Cardiac septum (tissue), 1 donor: Measurements from ENCODE around the gene SGMS1. TPM values are rescaled to one million over a fixed set of nuclear protein-coding genes. Genes with fewer than 3 reads are reported as not detected.
A peak's percentile ranks its signal among the peaks of the same experiment; 100 is the strongest.

Source experiments
- DNase-seq: peaks from one replicate; pipeline ENCODE4 v3.0.0-alpha.2; 2020; ENCODE audit warnings: low spot score
- intact Hi-C: fragments of 100-400 bp; cut with DNase I; formaldehyde crosslinking; loops from one replicate; pipeline ENCODE4 v1.14.0; 2022
- total RNA-seq: library from RNA; stranded (reverse); fragmentation: NEBNext Ultra II Directional; extraction: Animal tissue kit (Norgen Biotek cat#: 25700); gene quantifications from one replicate; pipeline ENCODE4 v1.2.1, GENCODE V29; 2021
- donor health status: DM: no; HTN: no; CAD: no.

SGMS1 gene
- total RNA-seq, 1 donor from 2014 or later: 24.3 TPM

DNA sequence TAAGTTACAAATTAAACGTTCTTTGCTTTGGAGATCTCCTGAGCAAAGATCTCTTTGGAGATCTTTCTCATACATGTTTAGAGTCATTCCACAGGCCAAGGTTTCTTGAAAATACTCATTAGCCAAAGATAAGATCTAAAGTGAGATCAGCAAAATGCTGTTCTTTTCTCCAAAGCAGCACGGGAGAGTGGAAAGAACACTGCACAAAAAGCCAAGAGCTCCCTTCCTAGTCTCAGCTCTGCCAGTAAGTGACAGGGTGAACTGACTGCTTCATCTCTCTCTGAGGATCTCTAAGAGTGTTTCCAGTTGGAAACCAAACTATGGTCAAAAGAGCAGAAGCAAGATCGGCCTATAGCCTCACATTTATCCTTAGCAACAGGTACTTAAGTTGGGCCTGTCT is 204.0 kb downstream of the SGMS1 start:
- intact Hi-C loops: loop anchor here (2.0 to 10.0 kb wide), 2 partner anchors 93 to 135 kb away; no protein-coding TSS in a partner anchor
- DNase-seq: no peak

- intact Hi-C loops: loop anchor here (10.0 kb wide), 1 partner anchor 136 kb away; no protein-coding TSS in a partner anchor
- no peak for DNase-seq
These were observed 204.7 kb downstream of the SGMS1 start for GRCh38 chr10:50419091-50419490.

DNA sequence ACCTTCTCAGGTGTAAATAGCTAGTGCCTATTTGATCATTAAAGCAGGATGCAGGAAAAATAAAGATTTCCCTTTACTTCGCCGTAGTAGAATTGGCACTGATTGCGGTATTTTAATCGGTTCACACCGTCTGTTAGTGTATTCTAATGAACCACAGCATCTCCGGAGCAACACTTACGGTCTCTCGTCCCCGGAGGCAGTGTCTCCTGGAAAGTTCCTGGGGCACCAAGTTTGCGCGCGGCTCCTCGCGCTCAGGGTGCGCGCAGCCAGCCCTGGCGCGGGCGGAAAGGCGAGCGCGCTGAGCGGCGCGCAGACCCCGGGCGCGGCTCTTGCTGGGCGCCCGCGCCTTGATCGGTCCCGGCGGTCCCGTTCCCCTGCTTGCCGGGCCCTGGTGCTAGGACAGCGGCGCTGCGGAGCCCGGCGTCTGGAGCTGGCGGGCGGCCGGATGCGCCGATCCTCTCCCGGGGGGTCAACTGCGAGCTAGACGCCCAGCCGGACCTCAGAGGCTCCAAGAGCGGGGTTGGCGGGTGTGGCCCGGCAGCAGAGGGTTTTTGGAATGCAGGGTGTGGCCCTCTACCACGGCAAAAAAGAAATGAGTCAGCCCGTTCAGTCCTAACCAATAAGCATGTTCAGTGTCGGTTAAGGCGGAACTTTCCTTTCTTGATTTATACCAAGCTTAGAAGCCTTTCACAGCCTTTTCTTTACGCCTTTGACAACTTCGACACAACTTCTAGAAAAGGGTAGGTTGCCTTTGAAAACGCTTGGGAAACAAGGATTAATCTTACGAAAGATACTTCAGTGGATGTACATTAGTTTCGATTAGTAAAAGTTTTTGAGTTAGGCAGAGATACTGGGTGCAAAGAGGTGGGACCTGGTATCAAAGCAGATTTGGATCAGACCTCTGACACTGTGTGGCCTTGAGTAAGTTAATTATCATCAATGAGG is 205.6 kb downstream of the SGMS1 start:
- intact Hi-C loops: loop anchor here (1.0 to 10.0 kb wide), 2 partner anchors 137 to 206 kb away; no protein-coding TSS in a partner anchor
- peak; percentile 87 for DNase-seq

DNA sequence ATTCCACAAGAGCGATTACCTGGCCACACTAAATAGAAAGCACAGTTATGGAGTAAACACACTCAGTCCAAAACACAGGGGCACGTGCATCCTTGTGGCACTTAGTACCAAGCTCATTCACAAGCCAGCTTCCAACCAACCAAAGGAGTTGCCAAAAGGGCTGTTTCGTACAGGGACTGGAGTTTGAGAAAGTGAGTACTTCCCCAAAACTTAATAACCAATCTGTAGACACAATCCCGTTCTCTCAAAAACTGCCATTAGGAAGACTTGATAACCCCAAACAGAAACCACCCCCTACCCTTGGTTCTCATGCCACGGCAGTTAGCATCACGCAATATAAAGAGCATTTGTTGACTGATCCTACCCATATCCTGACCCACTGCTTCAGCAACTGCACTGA is 206.3 kb downstream of the SGMS1 start:
- intact Hi-C loops: loop anchor here (10.0 kb wide), 1 partner anchor 137 kb away; no protein-coding TSS in a partner anchor
- no peak for DNase-seq

- DNase-seq: no peak
- intact Hi-C loops: loop anchor here (10.0 kb wide), 1 partner anchor 138 kb away; no protein-coding TSS in a partner anchor
These were observed 206.9 kb downstream of the SGMS1 start for GRCh38 chr10:50416881-50417280.

DNA sequence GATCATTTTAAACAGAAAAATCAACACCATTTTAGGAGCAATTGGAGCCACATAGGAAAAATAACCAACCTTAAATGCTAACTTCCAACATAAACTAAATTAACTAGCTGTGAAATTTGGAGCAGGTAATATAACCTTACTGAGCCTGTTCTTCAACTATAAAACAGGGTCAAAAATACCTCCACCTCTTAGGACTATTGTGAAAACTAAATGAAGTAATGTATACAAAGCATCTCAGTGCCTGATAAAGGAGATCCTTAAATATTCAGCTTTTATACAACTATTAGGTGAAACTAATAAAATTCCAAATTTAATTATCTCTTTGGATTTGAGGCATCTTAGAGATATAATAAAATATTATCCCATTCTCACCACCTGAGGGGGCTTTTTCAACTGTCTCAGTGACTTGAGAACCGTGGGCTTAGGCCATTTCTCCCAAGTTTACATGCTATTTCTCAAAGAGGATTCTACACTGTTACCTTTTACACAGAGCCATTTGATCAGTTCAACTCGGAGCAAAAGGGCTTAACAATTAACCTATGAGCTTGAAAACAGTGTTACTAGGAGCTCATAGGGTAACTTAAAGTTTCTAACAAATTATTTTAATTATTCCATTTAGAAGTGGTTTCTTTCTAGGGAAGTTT is 207.5 kb downstream of the SGMS1 start:
- no peak for DNase-seq
- intact Hi-C loops: loop anchor here (10.0 kb wide), 1 partner anchor 138 kb away; no protein-coding TSS in a partner anchor

DNA sequence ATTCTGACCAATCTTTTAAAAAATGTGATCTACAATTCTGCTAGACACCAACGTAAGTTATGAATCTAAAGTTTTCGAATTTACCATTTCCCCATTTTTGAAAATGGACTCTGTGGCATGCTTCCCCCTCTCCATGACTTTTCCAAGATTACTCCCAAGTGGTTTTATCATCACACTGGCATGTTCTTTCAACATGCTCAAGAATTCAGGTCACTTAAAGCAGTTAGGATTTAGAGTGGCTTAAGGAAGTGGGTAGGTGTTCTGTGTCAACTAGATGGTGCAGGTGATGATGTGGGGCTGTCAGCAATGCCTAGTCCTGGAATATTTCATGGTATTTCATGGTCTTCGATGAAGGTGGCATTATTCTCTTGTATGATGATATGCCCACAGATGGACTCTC is 208.5 kb downstream of the SGMS1 start:
- no peak for DNase-seq
- intact Hi-C loops: loop anchor here (10.0 kb wide), 1 partner anchor 140 kb away; no protein-coding TSS in a partner anchor

- intact Hi-C loops: loop anchor here (10.0 kb wide), 1 partner anchor 145 kb away; no protein-coding TSS in a partner anchor
- DNase-seq: no peak
These were observed 213.5 kb downstream of the SGMS1 start for GRCh38 chr10:50410066-50410811.

DNA sequence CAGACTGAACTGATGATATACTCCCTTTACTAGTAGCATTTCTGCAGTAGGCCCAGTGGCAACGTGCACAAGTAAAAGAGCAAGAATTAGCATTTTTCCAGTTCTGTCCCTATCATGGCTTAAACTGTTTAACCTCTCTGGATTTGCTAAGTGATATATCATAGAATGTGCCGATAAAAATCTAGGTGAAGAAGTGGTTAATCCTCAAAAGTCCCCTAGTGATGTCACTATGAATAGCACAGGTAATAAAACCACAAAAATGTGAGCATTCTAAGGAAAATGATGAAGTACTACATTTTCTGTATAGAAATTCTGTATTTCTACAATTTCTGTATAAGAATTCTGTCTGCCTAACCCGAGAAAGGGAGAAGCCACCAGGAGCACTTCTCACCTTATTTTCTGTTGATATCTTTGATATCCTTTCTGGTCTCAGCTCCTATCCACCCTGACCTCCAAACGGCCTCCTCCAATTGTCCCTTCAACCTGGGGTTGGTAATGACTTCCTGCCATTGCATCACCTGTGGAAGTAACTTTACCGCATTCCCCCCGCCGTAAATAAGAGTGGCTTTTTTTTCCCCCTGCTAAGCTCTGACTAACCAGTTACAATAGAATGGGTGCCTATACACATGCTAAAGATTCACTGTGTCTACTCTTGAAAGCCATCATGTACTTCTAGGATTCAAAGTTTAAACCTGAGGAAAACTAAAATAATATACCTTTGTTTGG is 216.5 kb downstream of the SGMS1 start:
- intact Hi-C loops: no loop called here
- DNase-seq: no peak

GRCh38 chr10:50406457-50407070 is 217.2 kb downstream of the SGMS1 start:
- intact Hi-C loops: no loop called here
- DNase-seq: no peak

GRCh38 chr10:50405723-50406122 is 218.0 kb downstream of the SGMS1 start:
- intact Hi-C loops: no loop called here
- DNase-seq: no peak

GRCh38 chr10:50404021-50404773 is 219.6 kb downstream of the SGMS1 start:
- no peak for DNase-seq
- intact Hi-C loops: no loop called here

- DNase-seq: no peak
- intact Hi-C loops: no loop called here
These were observed 220.7 kb downstream of the SGMS1 start for GRCh38 chr10:50403074-50403473.

- intact Hi-C loops: no loop called here
- no peak for DNase-seq
These were observed 221.3 kb downstream of the SGMS1 start for GRCh38 chr10:50402466-50402865.

GRCh38 chr10:50400694-50401093 is 223.1 kb downstream of the SGMS1 start:
- intact Hi-C loops: no loop called here
- DNase-seq: no peak

GRCh38 chr10:50398823-50399222 is 224.9 kb downstream of the SGMS1 start:
- no peak for DNase-seq
- intact Hi-C loops: no loop called here

- intact Hi-C loops: no loop called here
- no peak for DNase-seq
These were observed 225.4 kb downstream of the SGMS1 start for GRCh38 chr10:50398381-50398780.
